C4-2B (cell line): ENCODE data around the gene ADGRG7.

Experiments
- CTCF ChIP-seq: fragments of 450-650 bp; conservative IDR thresholded peaks from 2 replicates; pipeline ENCODE4 v1.5.1; 2017; ENCODE audit warnings: mild to moderate bottlenecking
- ZFX ChIP-seq: fragments of 450-650 bp; IDR thresholded peaks from 2 replicates; pipeline ENCODE4 v1.6.1; 2017

- TF ChIP-seq CTCF (no peak), ZFX (no peak)
Observed at GRCh38 chr3:100743535-100743934, 134.1 kb downstream of the ADGRG7 start.
